B cell (primary cell): Measurements from ENCODE around the gene NFYC.

Experiments used
- CTCF ChIP-seq: fragments of 200-600 bp; IDR thresholded peaks from one replicate; pipeline ENCODE4 v1.8.0; 2022; ENCODE audit warnings: antibody characterized with exemption, mild to moderate bottlenecking
- EZH2 ChIP-seq: IDR thresholded peaks from 2 replicates; pipeline ENCODE4 v1.6.1; 2012; ENCODE audit warnings: borderline replicate concordance, low read depth, mild to moderate bottlenecking, moderate library complexity, low read length; ENCODE audit not compliant: insufficient read depth, poor library complexity, severe bottlenecking

- TF ChIP-seq CTCF: no peak
- no peak for TF ChIP-seq EZH2
These were observed 18.1 kb upstream of the NFYC start for GRCh38 chr1:40673452-40673851.
